GM12878 (cell line): Measurements from ENCODE around the gene ZNF771. TPM values are rescaled to one million over a fixed set of nuclear protein-coding genes. Genes with fewer than 3 reads are reported as not detected.
A peak's percentile ranks its signal among the peaks of the same experiment; 100 is the strongest.

Experiments
- ATAC-seq: fragments of 200-7000 bp; cut with Tn5 transposase; 3 replicates; pipeline ENCODE4 v1.9.1; 2020; ENCODE audit warnings: mild to moderate bottlenecking, moderate library complexity
- BruUV-seq: library from RNA; stranded (reverse); fragments of 400-500 nt; replicated peaks from 2 replicates; lab custom pipeline; 2021; lab: Mats Ljungman, UMichigan
- CTCF ChIA-PET: fragments of 300-600 bp; sonication (Branson Sonifier 250); formaldehyde crosslinking; extraction: SDS; loops from one replicate; lab custom pipeline; 2021; ENCODE audit warnings: inconsistent platforms; lab: Yijun Ruan, JAX
- POLR2A ChIA-PET: fragments of 350-600 bp; formaldehyde crosslinking; extraction: SDS; loops from one replicate; lab custom pipeline; 2021; ENCODE audit warnings: inconsistent platforms; lab: Charles Lee
- RAD21 ChIA-PET: fragments of 300-600 bp; sonication (Branson Sonifier 250); formaldehyde crosslinking; loops from one replicate; lab custom pipeline; 2023; ENCODE audit warnings: antibody characterized with exemption; ENCODE audit not compliant: unreplicated experiment; lab: Charles Lee
- SMC1A ChIA-PET: fragments of 300-600 bp; sonication (Branson Sonifier 250); formaldehyde crosslinking; loops from one replicate; lab custom pipeline; 2023; ENCODE audit not compliant: unreplicated experiment, uncharacterized antibody; lab: Charles Lee
- DNase-seq: peaks from one replicate; pipeline ENCODE4 v3.0.0-alpha.2; 2011; ENCODE audit warnings: low read depth, low spot score
- FAIRE-seq: peaks from 3 replicates; lab custom pipeline; 2011; peaks lifted over from hg19 to GRCh38; lab: Jason Lieb, UNC
- H2AFZ ChIP-seq: 2 replicates; pipeline ENCODE4 v1.6.0; 2011; ENCODE audit warnings: low read depth, low read length, control low read depth; ENCODE audit not compliant: control insufficient read depth
- H3K27ac ChIP-seq: 2 replicates; pipeline ENCODE4 v1.5.1; 2011; ENCODE audit warnings: control low read depth; ENCODE audit not compliant: control insufficient read depth, insufficient read depth
- H3K27me3 ChIP-seq, 2 experiments: replicated peaks in 1 of 2; 2 replicates each; pipeline versions ENCODE4 v1.6.0 to v1.6.1; 2011; ENCODE audit warnings: low read length in 1 of 2; ENCODE audit not compliant: control insufficient read depth in 2 of 2, insufficient read depth in 2 of 2
- H3K36me3 ChIP-seq, 2 experiments: 2 replicates each; pipeline ENCODE4 v1.5.1; 2011; ENCODE audit warnings: low read length in 1 of 2; ENCODE audit not compliant: control insufficient read depth in 2 of 2, insufficient read depth in 2 of 2
- H3K4me1 ChIP-seq: 2 replicates; pipeline ENCODE4 v1.6.1; 2011; ENCODE audit warnings: mild to moderate bottlenecking, low read length, moderate library complexity, mixed read lengths; ENCODE audit not compliant: control insufficient read depth, insufficient read depth
- H3K4me2 ChIP-seq: 2 replicates; pipeline ENCODE4 v1.6.0; 2011; ENCODE audit warnings: control low read depth; ENCODE audit not compliant: control insufficient read depth, insufficient read depth
- H3K4me3 ChIP-seq: fragments of 200-600 bp; sonication (generic); 2 replicates; pipeline ENCODE4 v1.5.1; 2016
- H3K79me2 ChIP-seq: 2 replicates; pipeline ENCODE4 v1.6.0; 2011; ENCODE audit warnings: low read length; ENCODE audit not compliant: control insufficient read depth, insufficient read depth
- H3K9ac ChIP-seq: 2 replicates; pipeline ENCODE4 v1.8.0; 2011; ENCODE audit warnings: low read length, control low read depth, mixed read lengths; ENCODE audit not compliant: control insufficient read depth, insufficient read depth
- H3K9me3 ChIP-seq: replicated peaks from 3 replicates; pipeline ENCODE4 v1.5.1; 2011; ENCODE audit warnings: mild to moderate bottlenecking, low read length; ENCODE audit not compliant: control insufficient read depth, insufficient read depth
- H4K20me1 ChIP-seq: 2 replicates; pipeline ENCODE4 v1.6.0; 2011; ENCODE audit not compliant: control insufficient read depth, insufficient read depth
- ASH2L ChIP-seq: fragments of 300-600, 200-600 bp; sonication (generic); IDR thresholded peaks from 2 replicates; pipeline ENCODE4 v1.6.1; 2017; ENCODE audit warnings: low read depth, mild to moderate bottlenecking, borderline replicate concordance
- CHD4 ChIP-seq: fragments of 200-600 bp; sonication (generic); IDR thresholded peaks from 2 replicates; pipeline ENCODE4 v1.6.1; 2016; ENCODE audit warnings: mild to moderate bottlenecking
- GATAD2B ChIP-seq: fragments of 450-650 bp; conservative IDR thresholded peaks from 2 replicates; pipeline ENCODE4 v1.6.1; 2017; ENCODE audit warnings: low read depth, mild to moderate bottlenecking, moderate library complexity
- HDAC2 ChIP-seq: fragments of 200-600 bp; sonication (generic); IDR thresholded peaks from 2 replicates; pipeline ENCODE4 v1.6.1; 2017
- JUNB ChIP-seq: IDR thresholded peaks from 2 replicates; pipeline ENCODE4 v1.6.1; 2016; ENCODE audit warnings: antibody characterized with exemption, mild to moderate bottlenecking
- NR2F1 ChIP-seq: fragments of 450-650 bp; conservative IDR thresholded peaks from 2 replicates; pipeline ENCODE4 v1.6.1; 2017; ENCODE audit warnings: mild to moderate bottlenecking
- POLR2AphosphoS2 ChIP-seq: IDR thresholded peaks from 2 replicates; pipeline ENCODE4 v1.6.1; 2011; ENCODE audit warnings: low read depth, mild to moderate bottlenecking, low read length, improper control_type of control experiment, moderate library complexity
- WGBS: methylation state at CpG from one replicate; pipeline ENCODE4 v1.1.6; 2016; ENCODE audit warnings: low lambda C conversion rate; ENCODE audit not compliant: insufficient replicate concordance, insufficient coverage; ENCODE audit errors: missing lambda C conversion rate; 5-methylcytosine and 5-hydroxymethylcytosine counted together
- in situ Hi-C: fragments of 300-500 bp; cut with MboI; formaldehyde crosslinking; loops from 9 replicates; pipeline ENCODE4 v1.14.3; 2018; ENCODE audit warnings: mixed read lengths
- intact Hi-C: fragments of 100-400 bp; cut with micrococcal nuclease; formaldehyde crosslinking; loops from one replicate; pipeline ENCODE4 v1.14.2; 2022; ENCODE audit not compliant: unreplicated experiment
- polyA plus RNA-seq, 11 experiments: library from polyadenylated mRNA; depleted of rRNA in 4 of 11; unstranded in 6 of 11; stranded (reverse) in 5 of 11; fragments of >200 nt; fragmentation: Nextera tagmentation in 4 of 11; fragmentation: Illumina TruSeq in 1 of 11; extraction: Ambion mirVana in 4 of 11; extraction: Trizol in 1 of 11; gene quantifications; 1 replicate in 1 of 11; 2 replicates in 10 of 11; pipeline versions ENCODE4 v1.2.1 to v1.2.3, GENCODE V29; 2011 to 2016; ENCODE audit warnings: inconsistent platforms in 2 of 11, missing spikeins in 2 of 11, low read depth in 1 of 11
- total RNA-seq, 4 experiments: library from RNA; depleted of rRNA in 3 of 4; stranded (reverse); fragments of >200 nt in 3 of 4; fragmentation: Illumina TruSeq in 1 of 4; extraction: Trizol in 1 of 4; gene quantifications; 2 replicates each; pipeline versions ENCODE4 v1.2.1 to v1.2.3, GENCODE V29; 2013 to 2021
- TF ChIP-seq, protein P1 (sequence below): IDR thresholded peaks from 2 replicates; pipeline ENCODE4 v1.6.1; 2012; ENCODE audit warnings: low read depth, low read length, improper control_type of control experiment
- TF ChIP-seq, protein P2 (sequence below): fragments of 450-650 bp; IDR thresholded peaks from 2 replicates; pipeline ENCODE4 v1.6.1; 2016; ENCODE audit warnings: mild to moderate bottlenecking

The ZNF771 gene
- total and polyA plus RNA-seq, 10 of the 15 experiments (the other 5 are each of a cell fraction or from before 2014, with no cell fraction given): 0.98 to 7.6 (median 3.7) TPM

DNA sequence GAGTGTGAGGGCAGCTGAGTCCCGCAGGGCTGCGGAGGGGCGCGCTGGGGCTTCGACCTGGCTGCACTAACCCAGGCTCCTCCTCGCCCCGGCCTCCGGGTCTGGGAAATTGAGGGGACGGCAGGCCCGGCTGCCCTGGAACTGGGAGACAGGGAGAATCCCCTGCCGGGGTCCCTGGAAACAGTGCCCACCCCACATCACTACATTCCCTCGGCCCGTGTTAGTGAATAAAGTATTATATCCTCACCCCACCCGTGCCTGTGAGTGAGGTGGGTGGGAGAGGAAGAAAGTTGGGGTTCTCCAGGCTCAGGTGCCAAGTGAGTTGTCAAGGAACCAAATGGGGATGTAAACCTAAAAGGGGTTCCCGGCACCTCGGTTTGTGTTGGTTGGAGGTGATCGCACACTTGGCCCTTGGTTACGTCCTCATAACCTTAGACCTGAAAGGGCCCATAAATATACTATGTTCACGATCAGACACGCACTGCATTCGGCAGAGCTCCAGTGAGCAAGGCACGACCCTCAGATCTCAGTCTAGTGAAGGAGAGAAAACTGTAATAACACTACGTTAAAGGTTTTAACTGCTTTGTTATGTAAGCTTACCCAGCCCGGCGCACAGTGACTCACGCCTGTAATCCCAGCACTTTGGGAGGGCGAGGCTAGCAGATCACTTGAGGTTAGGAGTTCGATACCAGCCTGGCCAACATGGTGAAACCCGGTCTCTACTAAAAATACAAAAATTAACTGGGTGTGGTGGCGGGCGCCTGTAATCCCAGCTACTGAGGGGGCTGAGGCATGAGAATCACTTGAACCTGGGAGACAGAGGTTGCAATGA is 11.2 kb downstream of the ZNF771 start:
- no TSS peak for BruUV-seq
- WGBS: 61% methylated on average over 31 of the region's 31 CpGs
- Histone ChIP-seq H3K4me2 (peak overlapping the region; percentile 82), H3K4me3 (peak overlapping the region; percentile 63; the same call in 1 of the 2 replicates), H3K4me1 (peaks cover 8% of the 10 kb centered on the region), H3K9me3 (no peaks in the 10 kb centered on the region), H3K79me2 (no peaks in the 10 kb centered on the region), H4K20me1 (no peaks in the 10 kb centered on the region), H3K27me3 (no peaks in the 10 kb centered on the region), H2AFZ (peak overlapping the region; percentile 94), H3K9ac (0 out of 2 replicates have a peak overlapping the region, but pooled peaks have one; percentile 26), H3K36me3 (peaks cover 3 to 9% of the 10 kb centered on the region in 2 experiments), H3K27ac (peak overlapping the region; percentile 43)
- ATAC-seq (no peak), DNase-seq (no peak), FAIRE-seq (no peak)
- ChIA-PET RAD21 (interaction anchor here (0.8 to 2.0 kb wide), 22 partner anchors 9 to 353 kb away, joined by 3 to 17 read pairs (median 4); partner anchors contain the start of genes ALDOA, CORO1A, DCTPP1 and TBC1D10B), SMC1A (interaction anchor here (0.7 to 2.9 kb wide), 10 partner anchors 9 to 279 kb away, joined by 3 to 12 read pairs (median 5); partner anchors contain the start of genes DCTPP1, TBC1D10B and ZNF747), POLR2A (interaction anchor here (0.5 to 2.0 kb wide), 15 partner anchors 9 to 445 kb away, joined by 3 to 11 read pairs (median 4); partner anchors contain the start of genes DCTPP1, PRR14, TAOK2 and TBX6), CTCF (interaction anchor here (0.6 to 3.6 kb wide), 12 partner anchors 9 to 326 kb away, joined by 3 to 20 read pairs (median 5); partner anchors contain the start of genes DCTPP1, TBC1D10B, TBX6 and ZNF764)
- in situ Hi-C loops (no loop called here), intact Hi-C loops (no loop called here)
- TF ChIP-seq, protein P1, sequence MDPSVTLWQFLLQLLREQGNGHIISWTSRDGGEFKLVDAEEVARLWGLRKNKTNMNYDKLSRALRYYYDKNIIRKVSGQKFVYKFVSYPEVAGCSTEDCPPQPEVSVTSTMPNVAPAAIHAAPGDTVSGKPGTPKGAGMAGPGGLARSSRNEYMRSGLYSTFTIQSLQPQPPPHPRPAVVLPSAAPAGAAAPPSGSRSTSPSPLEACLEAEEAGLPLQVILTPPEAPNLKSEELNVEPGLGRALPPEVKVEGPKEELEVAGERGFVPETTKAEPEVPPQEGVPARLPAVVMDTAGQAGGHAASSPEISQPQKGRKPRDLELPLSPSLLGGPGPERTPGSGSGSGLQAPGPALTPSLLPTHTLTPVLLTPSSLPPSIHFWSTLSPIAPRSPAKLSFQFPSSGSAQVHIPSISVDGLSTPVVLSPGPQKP: no peak
- TF ChIP-seq GATAD2B: 0 out of 2 replicates have a peak, but pooled peaks have one; percentile 7
- no peak for TF ChIP-seq JUNB
- 0 out of 2 replicates have a peak, but pooled peaks have one; percentile 10 for TF ChIP-seq POLR2AphosphoS2
- TF ChIP-seq, protein P2, sequence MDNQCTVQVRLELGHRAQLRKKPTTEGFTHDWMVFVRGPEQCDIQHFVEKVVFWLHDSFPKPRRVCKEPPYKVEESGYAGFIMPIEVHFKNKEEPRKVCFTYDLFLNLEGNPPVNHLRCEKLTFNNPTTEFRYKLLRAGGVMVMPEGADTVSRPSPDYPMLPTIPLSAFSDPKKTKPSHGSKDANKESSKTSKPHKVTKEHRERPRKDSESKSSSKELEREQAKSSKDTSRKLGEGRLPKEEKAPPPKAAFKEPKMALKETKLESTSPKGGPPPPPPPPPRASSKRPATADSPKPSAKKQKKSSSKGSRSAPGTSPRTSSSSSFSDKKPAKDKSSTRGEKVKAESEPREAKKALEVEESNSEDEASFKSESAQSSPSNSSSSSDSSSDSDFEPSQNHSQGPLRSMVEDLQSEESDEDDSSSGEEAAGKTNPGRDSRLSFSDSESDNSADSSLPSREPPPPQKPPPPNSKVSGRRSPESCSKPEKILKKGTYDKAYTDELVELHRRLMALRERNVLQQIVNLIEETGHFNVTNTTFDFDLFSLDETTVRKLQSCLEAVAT: peak; percentile 55; the same call in 1 of the 2 replicates
- TF ChIP-seq NR2F1: no peak
- no peak for TF ChIP-seq ASH2L
- TF ChIP-seq CHD4: no peak
- no peak for TF ChIP-seq HDAC2
